Measurements from ENCODE around the gene AGK.
"Not testable (repeated sequence)": the region's sequence is repeated elsewhere in the genome, so short reads cannot be mapped to it uniquely, and the experiment has no call there.

The AGK gene

DNA sequence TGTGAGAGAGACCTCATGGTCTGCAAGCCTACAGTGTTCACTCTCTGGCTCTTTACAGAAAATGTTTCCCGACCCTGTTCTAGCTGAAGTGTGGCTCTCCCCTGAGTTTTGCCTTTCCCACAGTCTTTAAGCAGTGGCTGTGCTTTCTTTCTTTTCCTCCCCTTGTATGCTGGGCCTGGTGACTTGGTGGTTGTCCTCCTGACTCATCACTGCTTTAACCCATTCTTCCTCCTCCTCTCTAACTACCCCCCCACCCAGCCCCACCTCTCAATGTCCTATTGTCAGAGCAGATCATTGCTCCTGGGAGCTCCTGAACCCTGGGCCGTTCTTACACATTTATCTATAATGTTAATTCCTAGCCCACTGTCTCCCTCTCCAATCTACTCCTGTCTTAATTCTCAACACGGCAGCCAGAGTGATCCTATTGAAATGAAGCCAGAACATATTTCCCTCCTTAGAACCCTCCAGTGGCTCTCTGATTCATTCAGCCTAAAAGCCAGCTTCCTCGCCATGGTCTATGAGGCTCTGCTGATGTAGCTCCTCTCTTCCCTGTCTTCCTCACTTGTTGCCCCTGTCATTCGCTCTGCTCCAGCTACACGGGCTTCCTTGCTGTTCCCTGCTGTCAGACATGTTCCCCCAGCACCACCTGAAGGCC, 95.7 kb downstream of the AGK start:
- Histone ChIP-seq H3K4me3 (ENCODE audit: low read depth, low read length) (no peak overlapping the region), H3K27me3 (ENCODE audit: control insufficient read depth, insufficient read depth, low read length) (no peaks in the 10 kb centered on the region), H3K27ac (ENCODE audit: low read depth, low read length) (no peak overlapping the region), H3K36me3 (ENCODE audit: control insufficient read depth, insufficient read depth, low read length) (peaks cover 39% of the 10 kb centered on the region), H3K9me3 (ENCODE audit: control insufficient read depth, insufficient read depth, low read length) (no peaks in the 10 kb centered on the region), H3K4me1 (ENCODE audit: control insufficient read depth, insufficient read depth, low read length) (peaks cover under 1% of the 10 kb centered on the region; the same call in 1 of the 2 replicates), H3K9ac (ENCODE audit: low read depth, low read length) (no peak overlapping the region)

DNA sequence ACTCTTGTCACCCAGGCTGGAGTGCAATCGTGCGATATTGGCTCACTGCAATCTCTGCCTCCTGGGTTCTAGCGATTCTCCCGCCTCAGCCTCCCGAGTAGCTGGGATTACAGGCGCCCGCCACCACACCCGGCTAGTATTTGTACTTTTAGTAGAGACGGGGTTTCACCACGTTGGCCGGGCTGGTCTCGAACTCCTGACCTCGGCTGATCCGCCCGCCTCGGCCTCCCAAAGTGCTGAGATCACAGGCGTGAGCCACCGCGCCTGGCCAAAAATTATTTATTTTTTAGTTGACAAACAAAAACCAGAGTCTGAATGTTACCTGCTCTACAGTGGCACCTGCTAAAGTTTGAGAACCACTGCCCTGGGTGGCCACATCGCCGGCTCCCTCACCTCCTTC, 96.5 kb downstream of the AGK start:
- peaks cover 33% of the 10 kb centered on the region for H3K36me3 ChIP-seq (ENCODE audit: control insufficient read depth, insufficient read depth, low read length)
- H3K27ac ChIP-seq (ENCODE audit: low read depth, low read length); H3K4me1 ChIP-seq (ENCODE audit: control insufficient read depth, insufficient read depth, low read length); H3K4me3 ChIP-seq (ENCODE audit: low read depth, low read length); H3K9me3 ChIP-seq (ENCODE audit: control insufficient read depth, insufficient read depth, low read length); H3K27me3 ChIP-seq (ENCODE audit: control insufficient read depth, insufficient read depth, low read length); H3K9ac ChIP-seq (ENCODE audit: low read depth, low read length): not testable (repeated sequence)

DNA sequence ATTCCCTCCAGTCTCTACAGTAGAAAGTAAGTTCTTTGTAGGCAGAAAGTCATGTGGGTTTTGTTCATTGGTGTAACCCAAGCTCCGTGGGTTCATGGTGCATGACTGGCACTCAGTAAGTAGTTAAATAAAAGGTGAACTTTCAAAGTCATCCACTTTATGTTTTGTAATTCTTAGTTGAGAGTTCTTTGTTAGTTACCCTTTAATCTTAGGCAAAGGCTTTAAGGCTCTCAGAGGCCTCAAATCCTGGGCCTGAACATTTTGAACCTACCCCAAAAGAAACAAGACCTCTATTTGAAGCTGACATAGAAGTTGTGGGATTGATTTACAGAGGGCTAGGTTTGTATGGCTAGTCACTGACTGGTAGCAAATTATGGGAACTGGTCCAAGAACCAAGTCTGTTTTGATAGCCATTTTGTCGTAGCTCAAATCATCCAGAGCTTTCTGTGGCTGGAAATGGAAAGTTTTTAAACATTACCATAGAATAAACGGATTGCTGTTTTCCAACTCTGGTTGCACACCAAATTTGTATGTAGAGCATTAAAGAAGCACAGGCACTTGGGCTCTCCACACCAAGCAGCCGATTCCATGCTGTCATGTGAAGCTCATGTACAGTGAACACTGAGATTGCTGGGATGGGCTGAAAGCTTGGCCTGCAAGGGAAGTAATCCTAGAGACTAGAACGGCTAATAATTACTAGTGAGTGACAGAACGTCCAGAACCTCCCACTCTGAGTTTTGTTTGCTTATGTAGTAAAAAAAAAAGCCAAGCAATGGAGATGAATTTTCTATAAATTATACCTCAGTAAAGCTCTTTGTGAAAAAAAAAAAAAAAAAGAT, 97.3 kb downstream of the AGK start:
- Histone ChIP-seq H3K4me1 (ENCODE audit: control insufficient read depth, insufficient read depth, low read length) (peaks cover 7% of the 10 kb centered on the region), H3K27me3 (ENCODE audit: control insufficient read depth, insufficient read depth, low read length) (no peaks in the 10 kb centered on the region), H3K4me3 (ENCODE audit: low read depth, low read length) (no peak overlapping the region), H3K9me3 (ENCODE audit: control insufficient read depth, insufficient read depth, low read length) (no peaks in the 10 kb centered on the region), H3K9ac (ENCODE audit: low read depth, low read length) (no peak overlapping the region), H3K27ac (ENCODE audit: low read depth, low read length) (no peak overlapping the region), H3K36me3 (ENCODE audit: control insufficient read depth, insufficient read depth, low read length) (peaks cover 32% of the 10 kb centered on the region)

DNA sequence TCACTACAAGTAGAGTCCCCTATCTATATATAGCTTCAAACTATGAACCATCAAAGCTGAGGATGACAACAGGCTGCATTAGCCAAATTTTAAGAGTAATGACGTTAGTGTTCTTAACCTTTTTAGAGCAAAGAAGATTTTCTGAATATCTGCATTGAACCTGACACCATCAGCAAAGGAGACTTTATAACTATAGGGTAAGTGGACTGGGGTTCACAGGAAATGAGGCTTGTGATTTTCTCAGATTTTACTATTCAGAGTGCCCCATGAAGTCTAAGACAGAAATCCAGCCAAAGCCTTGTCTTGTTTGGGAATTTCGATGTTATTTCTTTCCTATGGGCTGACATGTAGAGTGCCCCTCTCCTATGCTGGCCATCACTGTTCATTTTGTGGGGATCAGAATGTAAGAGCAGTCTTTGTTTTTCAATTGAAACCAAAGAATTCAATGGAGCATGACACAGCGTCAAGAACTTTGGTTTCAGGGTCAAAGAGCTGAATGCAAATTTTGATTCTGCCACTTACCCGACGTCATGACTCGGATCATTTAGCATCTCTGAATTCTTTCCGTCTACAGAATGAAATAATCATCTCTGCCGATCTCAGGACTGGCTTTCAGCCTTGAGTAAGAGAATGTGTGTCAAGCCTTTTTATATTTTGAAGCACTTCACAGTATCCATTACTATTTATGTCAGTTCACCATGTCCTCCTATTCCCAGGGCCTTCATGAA, 98.1 kb downstream of the AGK start:
- H3K4me3 ChIP-seq (ENCODE audit: low read depth, low read length): no peak overlapping the region
- H3K36me3 ChIP-seq (ENCODE audit: control insufficient read depth, insufficient read depth, low read length): peaks cover 33% of the 10 kb centered on the region
- H3K27ac ChIP-seq (ENCODE audit: low read depth, low read length): no peak overlapping the region
- H3K4me1 ChIP-seq (ENCODE audit: control insufficient read depth, insufficient read depth, low read length): peaks cover 10% of the 10 kb centered on the region
- H3K9ac ChIP-seq (ENCODE audit: low read depth, low read length): no peak overlapping the region
- H3K27me3 ChIP-seq (ENCODE audit: control insufficient read depth, insufficient read depth, low read length): no peaks in the 10 kb centered on the region
- H3K9me3 ChIP-seq (ENCODE audit: control insufficient read depth, insufficient read depth, low read length): no peaks in the 10 kb centered on the region

DNA sequence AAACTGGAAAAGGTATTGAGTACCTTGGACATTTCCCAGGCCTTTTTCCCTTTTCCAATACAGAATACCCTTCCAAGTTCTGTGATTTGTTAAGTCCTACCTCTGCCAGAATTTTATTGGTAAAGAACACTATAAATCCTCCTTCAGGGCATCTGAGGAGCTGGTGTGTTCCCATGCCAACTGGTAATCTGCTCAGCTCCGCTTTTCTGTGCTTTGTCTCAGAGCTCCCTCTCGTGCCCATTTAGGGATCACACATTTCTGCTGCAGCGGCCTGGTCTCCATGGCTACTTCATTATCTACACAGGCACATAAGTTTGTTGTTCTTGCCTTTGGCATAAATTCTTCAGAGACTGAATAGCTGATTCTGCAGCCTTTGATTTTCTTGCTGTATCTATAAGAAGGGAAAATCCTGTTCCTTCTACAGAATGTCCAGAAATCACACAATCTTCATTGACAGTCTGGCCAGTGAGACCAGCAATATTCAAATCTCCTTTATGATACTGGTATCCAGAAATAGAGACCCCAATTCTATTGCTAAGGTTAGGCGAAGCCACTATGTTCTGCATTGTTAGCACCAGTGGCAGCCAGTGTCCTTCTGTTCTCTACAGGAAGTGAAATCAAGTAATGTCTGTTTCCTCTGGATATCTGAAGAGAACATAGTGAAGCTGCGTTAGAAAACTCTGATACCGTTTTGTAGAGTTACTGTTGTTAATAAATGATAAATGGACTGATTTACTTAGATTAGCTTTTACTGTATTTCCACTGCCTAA, 98.8 kb downstream of the AGK start:
- Histone ChIP-seq H3K27me3 (ENCODE audit: control insufficient read depth, insufficient read depth, low read length) (no peaks in the 10 kb centered on the region), H3K9ac (ENCODE audit: low read depth, low read length) (no peak overlapping the region), H3K9me3 (ENCODE audit: control insufficient read depth, insufficient read depth, low read length) (no peaks in the 10 kb centered on the region), H3K4me1 (ENCODE audit: control insufficient read depth, insufficient read depth, low read length) (peaks cover 15% of the 10 kb centered on the region), H3K27ac (ENCODE audit: low read depth, low read length) (no peak overlapping the region), H3K36me3 (ENCODE audit: control insufficient read depth, insufficient read depth, low read length) (peaks cover 33% of the 10 kb centered on the region), H3K4me3 (ENCODE audit: low read depth, low read length) (no peak overlapping the region)

DNA sequence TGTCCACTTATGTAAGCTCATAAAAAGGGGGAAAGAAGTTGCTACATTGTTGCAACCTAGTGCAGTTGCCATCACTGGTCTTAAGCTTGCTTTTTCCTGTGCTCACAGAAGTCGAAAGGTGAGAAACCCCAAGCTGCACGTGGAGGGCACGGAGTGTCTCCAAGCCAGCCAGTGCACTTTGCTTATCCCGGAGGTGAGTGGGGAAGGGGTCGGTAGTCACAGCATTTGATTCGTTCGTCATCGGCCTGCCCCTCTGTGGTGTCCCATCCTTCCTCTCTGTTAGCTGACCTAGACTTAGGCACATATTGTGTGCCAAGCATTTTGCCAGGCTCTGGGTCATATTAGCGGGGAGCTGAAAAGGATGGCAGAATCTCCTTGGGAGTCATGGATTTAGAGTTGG, 100.2 kb downstream of the AGK start:
- no peak overlapping the region for H3K27ac ChIP-seq (ENCODE audit: low read depth, low read length)
- no peaks in the 10 kb centered on the region for H3K27me3 ChIP-seq (ENCODE audit: control insufficient read depth, insufficient read depth, low read length)
- peaks cover 15% of the 10 kb centered on the region for H3K4me1 ChIP-seq (ENCODE audit: control insufficient read depth, insufficient read depth, low read length)
- H3K9ac ChIP-seq (ENCODE audit: low read depth, low read length): no peak overlapping the region
- no peak overlapping the region for H3K4me3 ChIP-seq (ENCODE audit: low read depth, low read length)
- peaks cover 36% of the 10 kb centered on the region; the same call in 1 of the 2 replicates for H3K36me3 ChIP-seq (ENCODE audit: control insufficient read depth, insufficient read depth, low read length)
- H3K9me3 ChIP-seq (ENCODE audit: control insufficient read depth, insufficient read depth, low read length): no peaks in the 10 kb centered on the region

DNA sequence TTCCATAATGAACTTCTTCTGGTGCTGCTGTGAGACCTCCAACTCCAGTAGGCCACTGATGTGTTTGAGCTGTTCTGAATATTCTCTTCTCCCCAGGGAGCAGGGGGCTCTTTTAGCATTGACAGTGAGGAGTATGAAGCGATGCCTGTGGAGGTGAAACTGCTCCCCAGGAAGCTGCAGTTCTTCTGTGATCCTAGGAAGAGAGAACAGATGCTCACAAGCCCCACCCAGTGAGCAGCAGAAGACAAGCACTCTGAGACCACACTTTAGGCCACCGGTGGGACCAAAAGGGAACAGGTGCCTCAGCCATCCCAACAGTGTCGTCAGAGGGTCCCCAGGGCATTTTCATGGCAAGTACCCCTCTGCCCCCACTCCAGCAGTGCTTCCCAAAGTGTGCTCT, 101.5 kb downstream of the AGK start:
- Histone ChIP-seq H3K27me3 (ENCODE audit: control insufficient read depth, insufficient read depth, low read length) (no peaks in the 10 kb centered on the region), H3K36me3 (ENCODE audit: control insufficient read depth, insufficient read depth, low read length) (peaks cover 38% of the 10 kb centered on the region; the same call in 1 of the 2 replicates), H3K4me1 (ENCODE audit: control insufficient read depth, insufficient read depth, low read length) (peaks cover 15% of the 10 kb centered on the region), H3K9ac (ENCODE audit: low read depth, low read length) (no peak overlapping the region), H3K27ac (ENCODE audit: low read depth, low read length) (no peak overlapping the region), H3K4me3 (ENCODE audit: low read depth, low read length) (no peak overlapping the region), H3K9me3 (ENCODE audit: control insufficient read depth, insufficient read depth, low read length) (no peaks in the 10 kb centered on the region)

DNA sequence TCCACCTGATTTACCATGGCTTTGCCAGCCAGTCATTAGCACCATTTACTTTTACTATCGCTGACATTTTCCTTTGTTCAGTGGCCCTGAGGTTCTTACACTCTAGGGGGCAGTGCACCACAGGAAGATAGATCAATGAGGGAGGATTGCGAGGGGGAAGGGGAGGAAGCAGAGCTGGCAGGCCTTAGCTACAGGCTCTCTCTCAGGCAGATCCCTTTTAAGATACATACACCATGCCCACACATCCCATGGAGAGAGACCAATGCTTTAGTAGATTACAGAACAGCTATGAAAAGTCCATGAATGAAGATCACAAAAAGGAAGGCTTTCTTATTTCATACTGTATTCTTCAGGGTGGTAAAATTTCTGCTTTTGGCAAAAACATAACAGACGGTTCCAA, 103.3 kb downstream of the AGK start:
- Histone ChIP-seq H3K27ac (ENCODE audit: low read depth, low read length) (no peak overlapping the region), H3K9ac (ENCODE audit: low read depth, low read length) (no peak overlapping the region), H3K36me3 (ENCODE audit: control insufficient read depth, insufficient read depth, low read length) (peaks cover 49% of the 10 kb centered on the region), H3K4me3 (ENCODE audit: low read depth, low read length) (no peak overlapping the region), H3K27me3 (ENCODE audit: control insufficient read depth, insufficient read depth, low read length) (no peaks in the 10 kb centered on the region), H3K9me3 (ENCODE audit: control insufficient read depth, insufficient read depth, low read length) (no peaks in the 10 kb centered on the region), H3K4me1 (ENCODE audit: control insufficient read depth, insufficient read depth, low read length) (peaks cover 15% of the 10 kb centered on the region)

DNA sequence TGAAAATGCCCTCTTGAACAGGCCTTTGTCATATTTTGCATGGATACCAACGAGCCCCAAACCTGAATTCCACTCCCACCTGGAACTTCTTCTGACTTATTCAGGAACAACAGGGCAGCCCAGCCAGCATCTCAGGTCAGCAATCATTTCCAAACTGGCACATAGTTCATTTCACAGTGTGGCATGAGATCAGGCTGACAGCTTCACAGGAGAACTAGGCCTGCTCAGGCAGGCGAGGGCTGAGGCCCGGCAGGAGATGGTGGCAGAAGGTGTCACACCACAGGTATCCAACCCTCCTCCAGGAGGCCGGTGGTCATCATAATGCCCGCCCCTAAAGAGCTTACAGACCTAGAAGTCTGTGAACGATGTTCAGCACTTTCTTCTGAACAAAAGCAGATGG, 108.3 kb downstream of the AGK start:
- peaks cover 4% of the 10 kb centered on the region for H3K4me1 ChIP-seq (ENCODE audit: control insufficient read depth, insufficient read depth, low read length)

DNA sequence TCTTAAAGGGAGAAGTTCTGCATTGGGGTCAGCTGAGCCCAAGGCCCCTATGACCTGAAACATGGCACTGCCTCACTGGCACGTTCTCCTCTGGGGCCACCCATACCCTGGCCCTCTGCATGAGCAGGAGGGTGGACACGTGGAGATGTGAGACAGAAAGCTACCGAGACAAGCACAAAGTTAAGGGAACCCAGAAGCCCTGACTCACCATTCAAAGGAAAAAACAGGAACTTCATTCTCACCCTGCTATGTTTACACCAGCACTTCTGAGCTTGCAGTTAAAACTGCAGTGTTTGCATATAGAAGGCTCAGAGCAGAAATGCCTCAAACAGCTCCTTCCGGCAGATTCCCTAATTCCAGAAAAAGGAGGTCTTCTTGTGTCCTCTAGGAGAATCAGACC, 109.0 kb downstream of the AGK start:
- H3K9ac ChIP-seq (ENCODE audit: low read depth, low read length): no peak overlapping the region
- peaks cover 68% of the 10 kb centered on the region for H3K36me3 ChIP-seq (ENCODE audit: control insufficient read depth, insufficient read depth, low read length)

More for the DNA sequence above, 108.3 kb downstream of the AGK start:
- Histone ChIP-seq H3K9ac (ENCODE audit: low read depth, low read length) (no peak overlapping the region), H3K4me3 (ENCODE audit: low read depth, low read length) (no peak overlapping the region), H3K9me3 (ENCODE audit: control insufficient read depth, insufficient read depth, low read length) (no peaks in the 10 kb centered on the region), H3K36me3 (ENCODE audit: control insufficient read depth, insufficient read depth, low read length) (peaks cover 60% of the 10 kb centered on the region), H3K27ac (ENCODE audit: low read depth, low read length) (no peak overlapping the region), H3K27me3 (ENCODE audit: control insufficient read depth, insufficient read depth, low read length) (no peaks in the 10 kb centered on the region)

More for the DNA sequence above, 109.0 kb downstream of the AGK start:
- Histone ChIP-seq H3K9me3 (ENCODE audit: control insufficient read depth, insufficient read depth, low read length) (no peaks in the 10 kb centered on the region), H3K27me3 (ENCODE audit: control insufficient read depth, insufficient read depth, low read length) (no peaks in the 10 kb centered on the region), H3K4me1 (ENCODE audit: control insufficient read depth, insufficient read depth, low read length) (no peaks in the 10 kb centered on the region), H3K4me3 (ENCODE audit: low read depth, low read length) (no peak overlapping the region), H3K27ac (ENCODE audit: low read depth, low read length) (no peak overlapping the region)

Measured in HUES48 (cell line).